Measurements from ENCODE around the gene XCL1. TPM values are rescaled to one million over a fixed set of nuclear protein-coding genes. Genes with fewer than 3 reads are reported as not detected.

Gene XCL1
- total RNA-seq, 2 experiments from 2014 or later, result 309 to 321 TPM

DNA sequence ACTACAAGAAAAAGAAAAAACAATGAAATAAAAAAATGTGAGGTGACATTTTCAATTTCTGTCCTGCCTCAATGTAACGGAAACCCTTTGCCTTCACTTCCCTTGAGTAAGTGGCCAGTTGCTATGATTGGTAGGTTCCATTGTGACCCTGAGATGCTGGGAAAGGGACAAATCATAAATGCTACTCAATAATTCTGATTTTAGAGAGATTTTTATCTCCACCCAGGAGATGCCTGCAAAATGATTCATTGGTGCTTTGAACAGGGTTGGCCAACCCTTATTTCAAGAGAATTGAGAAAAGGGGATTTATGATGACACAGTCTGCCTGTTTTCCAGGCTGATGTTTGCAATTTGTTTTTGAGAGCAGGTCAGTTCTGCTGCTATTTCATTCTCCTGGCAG, 22.5 kb downstream of the XCL1 start:
- CTCF ChIA-PET, result interaction anchor here (1.5 kb wide), 1 partner anchor 256 kb away, joined by 3 read pairs; no protein-coding TSS in a partner anchor

DNA sequence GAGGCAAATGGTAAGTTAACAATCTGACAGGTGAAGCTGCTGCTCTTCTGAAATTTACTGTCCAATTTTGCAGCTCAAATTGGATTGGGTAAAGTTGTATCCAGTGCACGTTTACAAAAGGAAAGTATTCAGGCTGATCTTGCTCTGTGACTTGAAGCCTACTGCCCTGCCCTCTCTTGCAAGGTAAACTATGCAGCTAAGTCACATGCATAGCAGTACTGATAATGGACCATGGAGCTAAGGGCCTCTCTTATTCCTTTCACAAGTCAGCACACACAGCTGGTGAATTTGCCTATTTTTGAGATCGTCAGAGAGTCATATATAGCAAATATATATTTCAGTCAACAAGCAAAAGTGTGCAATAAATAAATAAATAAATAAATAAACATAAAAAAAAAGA, 23.2 kb downstream of the XCL1 start:
- CTCF ChIA-PET, result interaction anchor here (1.5 kb wide), 1 partner anchor 257 kb away, joined by 3 read pairs; no protein-coding TSS in a partner anchor
- POLR2A ChIA-PET, result no interaction called here

More for the DNA sequence above, 22.5 kb downstream of the XCL1 start:
- POLR2A ChIA-PET, result no interaction called here

- POLR2A ChIA-PET, result no interaction called here
- CTCF ChIA-PET, result no interaction called here
Observed at GRCh38 chr1:168601051-168601450, 24.6 kb downstream of the XCL1 start.

DNA sequence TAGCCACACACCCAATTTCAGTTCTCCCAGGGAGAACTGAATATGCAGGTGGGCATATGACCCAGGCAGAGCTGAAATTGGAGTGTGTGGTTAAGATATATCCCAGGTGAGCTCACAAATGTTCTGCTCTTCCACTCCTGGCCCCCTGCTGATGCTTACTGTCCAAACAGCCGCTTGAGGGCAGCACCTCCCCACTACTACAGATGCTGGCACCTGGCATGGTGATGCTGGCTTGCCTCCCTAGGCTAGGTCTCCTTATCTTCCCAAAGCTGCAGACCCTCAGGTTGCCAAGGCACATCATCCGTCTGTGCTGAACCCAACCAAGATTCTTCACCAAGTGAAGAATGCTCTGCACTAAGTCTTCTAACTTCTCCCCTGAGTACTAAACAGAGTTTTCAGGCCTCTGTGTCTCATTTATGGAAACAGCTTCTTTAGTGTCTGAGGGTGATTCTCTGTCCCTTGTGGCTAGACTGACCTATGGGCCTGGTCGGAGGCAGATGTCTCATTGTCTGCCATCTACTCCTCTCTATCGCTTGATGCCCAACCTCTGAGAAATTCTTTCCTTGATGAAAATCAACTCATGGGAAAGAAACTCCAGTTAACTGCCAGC, 27.2 kb downstream of the XCL1 start:
- CTCF ChIA-PET, result interaction anchor here (0.6 to 2.1 kb wide), 18 partner anchors 10 to 1112 kb away, joined by 3 to 10 read pairs (median 3); no protein-coding TSS in a partner anchor

GRCh38 chr1:168605443-168605842, 29.0 kb downstream of the XCL1 start:
- CTCF ChIA-PET, result no interaction called here
- POLR2A ChIA-PET, result no interaction called here

More for the DNA sequence above, 27.2 kb downstream of the XCL1 start:
- POLR2A ChIA-PET, result interaction anchor here (0.6 kb wide), 1 partner anchor 745 kb away, joined by 7 read pairs; no protein-coding TSS in a partner anchor

DNA sequence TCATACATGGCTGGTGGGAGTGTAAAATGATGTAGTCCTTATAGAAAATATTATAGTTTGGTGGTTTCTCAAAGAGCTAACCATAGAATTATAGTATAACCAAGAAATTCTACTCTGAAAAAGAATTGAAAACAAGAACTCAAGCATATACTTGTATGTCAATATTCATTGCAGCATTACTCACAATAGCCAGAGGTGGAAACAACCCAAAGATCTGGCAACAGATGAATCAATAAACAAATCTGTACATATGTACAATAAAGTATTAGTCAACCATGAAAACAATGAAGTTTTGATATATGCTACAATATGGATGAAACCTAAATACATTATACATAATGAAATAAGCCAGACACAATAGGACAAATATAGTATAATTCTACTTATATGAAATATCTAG, 29.7 kb downstream of the XCL1 start:
- ChIA-PET CTCF (interaction anchor here (1.0 kb wide), 1 partner anchor 940 kb away, joined by 3 read pairs; no protein-coding TSS in a partner anchor), POLR2A (no interaction called here)

- CTCF ChIA-PET, result interaction anchor here (0.8 kb wide), 1 partner anchor 741 kb away, joined by 3 read pairs; no protein-coding TSS in a partner anchor
Observed at GRCh38 chr1:168607872-168608428, 31.5 kb downstream of the XCL1 start.

DNA sequence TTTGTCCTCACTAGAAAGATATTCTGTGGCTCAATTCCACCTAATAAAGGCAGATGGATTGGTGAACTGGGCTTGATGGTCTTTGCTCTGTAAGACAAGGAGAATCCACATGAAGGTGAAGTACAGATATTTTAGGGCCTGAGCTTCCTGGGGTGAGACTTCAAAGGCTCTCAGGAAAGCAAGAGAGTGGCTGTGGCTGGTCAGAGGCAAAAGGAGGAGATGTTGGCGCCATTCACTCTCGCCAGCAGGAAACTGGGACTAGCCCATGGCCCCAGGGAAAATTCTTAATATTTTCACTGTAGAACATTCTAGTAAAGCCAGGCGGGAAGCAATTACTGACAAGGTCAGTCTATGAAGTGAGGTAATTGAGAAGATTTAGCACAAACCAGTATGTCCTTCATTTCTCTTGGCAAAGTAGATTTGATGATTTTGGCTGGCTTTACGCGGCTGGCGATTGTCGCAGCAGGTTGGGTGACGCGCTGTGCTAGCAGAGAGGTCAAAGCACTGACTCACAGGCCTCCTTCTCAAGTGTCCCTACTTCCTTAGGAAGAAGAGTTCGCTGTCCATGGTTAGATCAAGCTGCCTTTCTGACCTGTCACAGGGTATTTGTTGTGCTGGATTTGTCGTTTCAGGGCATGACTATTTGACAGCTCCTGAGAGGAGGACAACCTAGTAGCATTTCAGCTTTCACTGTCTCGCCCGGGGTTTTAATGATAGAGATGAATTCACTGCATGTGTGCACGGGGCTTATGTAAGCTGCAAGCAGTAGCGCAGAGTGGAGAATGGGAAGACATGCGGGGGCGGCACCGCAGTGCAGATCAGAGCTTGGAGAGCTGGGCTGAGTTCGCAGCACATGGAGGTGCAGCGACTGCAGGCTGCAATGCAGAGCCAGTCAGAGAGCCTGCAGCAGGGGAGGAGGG, 32.7 kb downstream of the XCL1 start:
- ChIA-PET POLR2A (no interaction called here), CTCF (interaction anchor here (0.8 kb wide), 1 partner anchor 740 kb away, joined by 3 read pairs; no protein-coding TSS in a partner anchor)

More at GRCh38 chr1:168607872-168608428, 31.5 kb downstream of the XCL1 start:
- POLR2A ChIA-PET, result no interaction called here

DNA sequence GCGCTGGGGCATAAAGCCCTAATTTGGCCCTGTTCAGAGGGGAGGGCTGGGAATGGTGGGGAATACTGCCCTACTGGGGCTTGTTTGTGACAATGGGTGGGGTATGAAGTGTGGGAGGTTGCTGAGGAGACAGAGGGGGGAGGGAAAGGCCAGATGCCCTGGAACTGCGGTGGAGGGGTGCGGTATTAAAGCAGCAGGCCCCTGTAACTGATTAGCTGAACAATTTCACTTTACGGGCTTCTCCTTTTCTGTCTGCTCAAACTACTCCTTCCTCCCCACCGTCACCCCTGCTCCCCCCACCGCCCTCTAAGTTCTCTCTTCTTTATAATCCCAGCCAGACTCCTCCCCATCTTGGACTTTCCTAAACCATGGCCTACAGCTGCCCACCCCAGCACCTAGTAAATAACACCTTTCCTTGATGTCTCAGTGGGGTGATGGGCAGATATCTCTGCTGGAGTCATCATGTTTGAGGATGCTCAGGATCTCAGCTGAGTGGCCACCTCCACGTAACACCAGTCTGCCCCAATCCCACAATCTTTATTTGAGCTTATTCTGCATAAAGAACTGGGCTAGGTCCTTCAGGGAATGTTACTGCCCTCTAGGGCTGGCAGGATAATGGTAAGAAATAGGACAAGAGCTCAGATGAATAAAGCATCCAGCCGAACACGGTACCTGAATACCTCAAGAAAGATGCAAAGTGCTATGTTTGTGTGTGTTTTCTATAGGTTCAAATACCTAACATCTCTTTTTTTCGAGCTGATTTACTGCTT, 33.5 kb downstream of the XCL1 start:
- ChIA-PET POLR2A (no interaction called here), CTCF (no interaction called here)

- CTCF ChIA-PET, result no interaction called here
- POLR2A ChIA-PET, result no interaction called here
Observed at GRCh38 chr1:168613038-168613451, 36.6 kb downstream of the XCL1 start.

- ChIA-PET POLR2A (no interaction called here), CTCF (no interaction called here)
Observed at GRCh38 chr1:168613691-168614231, 37.4 kb downstream of the XCL1 start.

GRCh38 chr1:168614235-168614634, 37.8 kb downstream of the XCL1 start:
- POLR2A ChIA-PET, result no interaction called here
- CTCF ChIA-PET, result interaction anchor here (1.0 kb wide), 1 partner anchor 11 kb away, joined by 3 read pairs; no protein-coding TSS in a partner anchor

DNA sequence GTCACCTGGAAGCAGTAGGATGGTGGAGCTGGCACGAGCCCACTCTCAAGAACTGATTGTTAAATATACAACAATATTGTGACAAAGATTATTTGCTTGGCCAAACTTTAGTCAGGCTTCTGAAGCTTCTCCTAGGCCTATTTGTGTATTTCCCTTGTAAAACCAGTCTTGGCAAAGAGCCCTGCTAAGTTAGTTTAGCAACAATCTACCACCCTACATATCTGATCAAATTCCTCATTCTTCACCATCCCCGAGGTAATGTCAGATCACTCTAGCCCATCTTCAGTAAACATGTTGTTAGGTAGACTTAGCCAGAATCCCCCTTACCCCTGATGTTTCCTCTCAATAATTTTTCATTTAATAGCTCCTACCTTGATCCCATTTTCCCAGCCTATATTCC, 39.6 kb downstream of the XCL1 start:
- ChIA-PET CTCF (no interaction called here), POLR2A (no interaction called here)

DNA sequence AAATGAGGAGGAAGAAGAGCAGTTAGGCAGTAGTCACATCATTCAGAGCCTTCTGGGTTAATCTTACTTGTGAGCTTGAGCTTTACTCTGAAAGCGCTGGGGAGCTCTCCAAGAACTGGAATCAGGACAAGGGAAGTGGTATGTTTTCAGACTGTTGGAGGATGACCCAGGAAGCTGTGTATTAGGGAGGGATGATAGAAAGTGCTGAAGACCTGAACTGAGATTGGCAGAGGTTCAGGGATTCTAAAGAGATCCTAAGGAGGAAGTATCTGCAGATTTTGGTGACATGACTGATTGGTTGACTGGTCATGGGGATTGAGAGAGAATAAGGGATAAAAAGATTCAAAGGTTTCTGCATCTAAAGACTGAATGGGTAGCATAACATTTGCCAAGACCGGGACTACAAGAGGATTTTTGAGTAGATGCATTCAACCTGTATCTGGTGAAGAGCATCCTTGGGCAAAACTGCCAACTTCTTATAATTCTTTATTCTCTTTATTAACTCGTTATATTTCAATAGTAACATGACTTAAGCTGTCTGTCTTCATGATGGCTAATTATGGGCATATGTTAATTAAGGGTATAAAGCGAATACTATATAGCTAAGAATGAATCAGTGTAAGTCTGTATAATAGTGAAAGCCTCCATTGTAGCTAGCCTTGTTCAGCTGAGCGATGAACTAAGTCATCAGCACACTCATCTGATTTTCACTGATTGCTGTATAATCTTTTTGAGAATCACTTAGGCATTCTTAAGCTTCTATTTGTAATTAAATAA, 41.8 kb downstream of the XCL1 start:
- ChIA-PET POLR2A (no interaction called here), CTCF (no interaction called here)

GRCh38 chr1:168618886-168619285, 42.5 kb downstream of the XCL1 start:
- ChIA-PET CTCF (no interaction called here), POLR2A (no interaction called here)

DNA sequence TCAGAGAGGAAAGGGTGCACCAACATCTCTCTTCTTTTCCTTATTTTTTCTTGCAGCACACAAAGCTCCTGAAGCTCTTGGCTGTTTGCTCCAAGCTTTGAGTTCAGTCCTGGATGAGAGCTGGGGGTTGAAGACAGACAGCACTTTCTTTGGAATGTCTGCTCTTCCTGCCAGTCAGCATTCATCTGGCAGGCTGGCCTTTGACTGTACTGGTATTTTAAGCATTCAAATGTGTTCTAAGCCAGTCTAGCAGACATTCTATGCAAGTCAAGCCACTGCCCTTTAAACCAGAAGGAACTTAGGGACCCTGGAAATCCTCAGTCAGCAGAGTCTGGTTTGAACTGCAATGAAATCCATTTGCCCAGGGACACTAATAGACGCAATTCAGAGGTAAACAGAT, 45.0 kb downstream of the XCL1 start:
- ChIA-PET POLR2A (no interaction called here), CTCF (no interaction called here)

- ChIA-PET POLR2A (interaction anchor here (0.5 kb wide), 1 partner anchor 105 kb away, joined by 7 read pairs; no protein-coding TSS in a partner anchor), CTCF (interaction anchor here (1.0 kb wide), 1 partner anchor 20 kb away, joined by 5 read pairs; no protein-coding TSS in a partner anchor)
Observed at GRCh38 chr1:168623003-168623828, 46.8 kb downstream of the XCL1 start.
